ENCODE data around the gene ZNF606. TPM values are rescaled to one million over a fixed set of nuclear protein-coding genes. Genes with fewer than 3 reads are reported as not detected.

ZNF606 gene
- total and polyA plus RNA-seq, 10 of the 15 experiments (the other 5 are each of a cell fraction or from before 2014, with no cell fraction given), result 2.2 to 10.6 (median 7.6) TPM

- RAD21 ChIA-PET (ENCODE audit: unreplicated experiment), result no interaction called here
Observed at GRCh38 chr19:58044886-58045285, 42.3 kb upstream of the ZNF606 start.

More at GRCh38 chr19:58044886-58045285, 42.3 kb upstream of the ZNF606 start:
- no peak for FAIRE-seq
- BruUV-seq (replicated peaks), result no TSS peak
- DNase-seq (ENCODE audit: low read depth, low spot score), result no peak
- ATAC-seq, result no peak
- H3K9ac ChIP-seq (ENCODE audit: control insufficient read depth, insufficient read depth, low read length), result no peak overlapping the region
- no peak overlapping the region for H2AFZ ChIP-seq (ENCODE audit: control insufficient read depth, low read depth, low read length)
- 61% methylated on average over 23 of the region's 26 CpGs for WGBS (ENCODE audit: insufficient coverage, insufficient replicate concordance, low lambda C conversion rate, missing lambda C conversion rate)
- H3K79me2 ChIP-seq (ENCODE audit: control insufficient read depth, insufficient read depth, low read length), result no peaks in the 10 kb centered on the region
- H3K4me3 ChIP-seq, result no peak overlapping the region
- no peaks in the 10 kb centered on the region for H3K36me3 ChIP-seq (ENCODE audit: control insufficient read depth in 2 of 2, insufficient read depth in 2 of 2, low read length in 1 of 2)
- TF ChIP-seq CREM (IDR thresholded peaks at IDR 0.05; ENCODE audit: low read depth), result no peak
- TF ChIP-seq TARDBP (IDR thresholded peaks at IDR 0.05; ENCODE audit: borderline replicate concordance), result no peak
- no peak for TF ChIP-seq MTA3 (IDR thresholded peaks at IDR 0.05; ENCODE audit: borderline replicate concordance, low read length)
- TF ChIP-seq RFX5 (IDR thresholded peaks at IDR 0.05; ENCODE audit: low read depth, low read length), result no peak
- no peak for TF ChIP-seq SREBF1 (IDR thresholded peaks at IDR 0.05; ENCODE audit: low read length)
- no peak for TF ChIP-seq ZBTB33 (IDR thresholded peaks at IDR 0.05)
- TF ChIP-seq FOS (IDR thresholded peaks at IDR 0.05; ENCODE audit: borderline replicate concordance, extremely low read depth, insufficient read length), result no peak
- no peak for TF ChIP-seq ZBTB11 (CRISPR knock-in tag; IDR thresholded peaks at IDR 0.05)
- no peak for TF ChIP-seq MYC (IDR thresholded peaks at IDR 0.05; ENCODE audit: insufficient read depth, insufficient read length, insufficient replicate concordance, low read length, severe bottlenecking)
- TF ChIP-seq JUND (IDR thresholded peaks at IDR 0.05; ENCODE audit: low read depth, low read length), result no peak
- TF ChIP-seq NRF1 (conservative IDR thresholded peaks at IDR 0.05; ENCODE audit: low read depth, low read length), result no peak
- no peak for TF ChIP-seq NR2C1 (IDR thresholded peaks at IDR 0.05)
- H4K20me1 ChIP-seq (ENCODE audit: control insufficient read depth, insufficient read depth), result no peaks in the 10 kb centered on the region
- ChIA-PET POLR2A (no interaction called here), CTCF (no interaction called here), SMC1A (ENCODE audit: uncharacterized antibody, unreplicated experiment) (no interaction called here)
- H3K4me1 ChIP-seq (ENCODE audit: control insufficient read depth, insufficient read depth, low read length), result no peaks in the 10 kb centered on the region
- in situ Hi-C loops (cut with MboI) (no loop called here), intact Hi-C loops (cut with micrococcal nuclease; ENCODE audit: unreplicated experiment) (no loop called here)
- H3K4me2 ChIP-seq (ENCODE audit: control insufficient read depth, insufficient read depth), result no peak overlapping the region
- H3K27me3 ChIP-seq (replicated peaks in 1 of 2; ENCODE audit: control insufficient read depth in 2 of 2, insufficient read depth in 2 of 2, low read length in 1 of 2), result no peaks in the 10 kb centered on the region
- H3K27ac ChIP-seq (ENCODE audit: control insufficient read depth, insufficient read depth), result no peak overlapping the region
- peaks cover 5% of the 10 kb centered on the region; the same call in 2 of the 3 replicates for H3K9me3 ChIP-seq (replicated peaks; ENCODE audit: control insufficient read depth, insufficient read depth, low read length)

Data from GM12878 (cell line).